HEK293 (cell line): Measurements from ENCODE around the gene PNCK.

ENCODE experiments used
- CTCF ChIP-seq: fragments of 450-650 bp; formaldehyde crosslinking; IDR thresholded peaks from 2 replicates; pipeline ENCODE4 v1.5.1; 2016; ENCODE audit warnings: missing biosample characterization, missing genetic modification characterization
- ZNF140 ChIP-seq: fragments of 450-650 bp; formaldehyde crosslinking; IDR thresholded peaks from 2 replicates; pipeline ENCODE4 v1.5.1; 2016; ENCODE audit warnings: missing biosample characterization, missing genetic modification characterization
- ZNF791 ChIP-seq: fragments of 450-650 bp; formaldehyde crosslinking; IDR thresholded peaks from 2 replicates; pipeline ENCODE4 v1.5.1; 2016; ENCODE audit warnings: missing biosample characterization, missing genetic modification characterization
- TF ChIP-seq, protein P1 (sequence below): fragments of 450-650 bp; formaldehyde crosslinking; IDR thresholded peaks from 2 replicates; pipeline ENCODE4 v1.5.1; 2016; ENCODE audit warnings: missing biosample characterization, missing genetic modification characterization, borderline replicate concordance

DNA sequence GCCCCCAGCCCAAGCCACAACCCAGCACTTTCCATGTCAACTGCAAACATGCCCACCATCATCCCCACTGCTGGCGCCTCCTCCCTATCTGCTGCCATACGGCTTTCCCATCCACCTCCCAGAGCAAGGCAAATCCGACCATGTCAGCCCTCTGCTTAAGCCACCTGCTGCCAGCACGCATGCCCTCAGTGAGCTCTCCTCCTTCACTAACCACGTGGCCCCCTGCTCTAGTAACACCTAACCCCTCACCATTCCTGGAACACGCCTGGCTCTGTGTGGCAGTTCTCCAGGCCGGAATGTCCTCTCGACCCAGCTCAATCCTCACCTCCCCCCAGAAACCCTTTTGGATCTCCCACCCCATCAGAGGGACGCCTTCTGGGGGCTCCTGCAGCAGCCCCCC lies 33.2 kb upstream of the PNCK start:
- no peak for TF ChIP-seq ZNF791 (tag by site-specific recombination)
- no peak for TF ChIP-seq CTCF (tag by site-specific recombination)
- TF ChIP-seq ZNF140 (tag by site-specific recombination), result no peak
- TF ChIP-seq, protein P1, sequence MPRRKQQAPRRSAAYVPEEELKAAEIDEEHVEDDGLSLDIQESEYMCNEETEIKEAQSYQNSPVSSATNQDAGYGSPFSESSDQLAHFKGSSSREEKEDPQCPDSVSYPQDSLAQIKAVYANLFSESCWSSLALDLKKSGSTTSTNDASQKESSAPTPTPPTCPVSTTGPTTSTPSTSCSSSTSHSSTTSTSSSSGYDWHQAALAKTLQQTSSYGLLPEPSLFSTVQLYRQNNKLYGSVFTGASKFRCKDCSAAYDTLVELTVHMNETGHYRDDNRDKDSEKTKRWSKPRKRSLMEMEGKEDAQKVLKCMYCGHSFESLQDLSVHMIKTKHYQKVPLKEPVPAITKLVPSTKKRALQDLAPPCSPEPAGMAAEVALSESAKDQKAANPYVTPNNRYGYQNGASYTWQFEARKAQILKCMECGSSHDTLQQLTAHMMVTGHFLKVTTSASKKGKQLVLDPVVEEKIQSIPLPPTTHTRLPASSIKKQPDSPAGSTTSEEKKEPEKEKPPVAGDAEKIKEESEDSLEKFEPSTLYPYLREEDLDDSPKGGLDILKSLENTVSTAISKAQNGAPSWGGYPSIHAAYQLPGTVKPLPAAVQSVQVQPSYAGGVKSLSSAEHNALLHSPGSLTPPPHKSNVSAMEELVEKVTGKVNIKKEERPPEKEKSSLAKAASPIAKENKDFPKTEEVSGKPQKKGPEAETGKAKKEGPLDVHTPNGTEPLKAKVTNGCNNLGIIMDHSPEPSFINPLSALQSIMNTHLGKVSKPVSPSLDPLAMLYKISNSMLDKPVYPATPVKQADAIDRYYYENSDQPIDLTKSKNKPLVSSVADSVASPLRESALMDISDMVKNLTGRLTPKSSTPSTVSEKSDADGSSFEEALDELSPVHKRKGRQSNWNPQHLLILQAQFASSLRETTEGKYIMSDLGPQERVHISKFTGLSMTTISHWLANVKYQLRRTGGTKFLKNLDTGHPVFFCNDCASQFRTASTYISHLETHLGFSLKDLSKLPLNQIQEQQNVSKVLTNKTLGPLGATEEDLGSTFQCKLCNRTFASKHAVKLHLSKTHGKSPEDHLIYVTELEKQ (tag by site-specific recombination), result no peak
